ENCODE data around the gene CD82. TPM values are rescaled to one million over a fixed set of nuclear protein-coding genes. Genes with fewer than 3 reads are reported as not detected.

The CD82 gene
- total RNA-seq, 1 donor from 2014 or later: 16.1 TPM

DNA sequence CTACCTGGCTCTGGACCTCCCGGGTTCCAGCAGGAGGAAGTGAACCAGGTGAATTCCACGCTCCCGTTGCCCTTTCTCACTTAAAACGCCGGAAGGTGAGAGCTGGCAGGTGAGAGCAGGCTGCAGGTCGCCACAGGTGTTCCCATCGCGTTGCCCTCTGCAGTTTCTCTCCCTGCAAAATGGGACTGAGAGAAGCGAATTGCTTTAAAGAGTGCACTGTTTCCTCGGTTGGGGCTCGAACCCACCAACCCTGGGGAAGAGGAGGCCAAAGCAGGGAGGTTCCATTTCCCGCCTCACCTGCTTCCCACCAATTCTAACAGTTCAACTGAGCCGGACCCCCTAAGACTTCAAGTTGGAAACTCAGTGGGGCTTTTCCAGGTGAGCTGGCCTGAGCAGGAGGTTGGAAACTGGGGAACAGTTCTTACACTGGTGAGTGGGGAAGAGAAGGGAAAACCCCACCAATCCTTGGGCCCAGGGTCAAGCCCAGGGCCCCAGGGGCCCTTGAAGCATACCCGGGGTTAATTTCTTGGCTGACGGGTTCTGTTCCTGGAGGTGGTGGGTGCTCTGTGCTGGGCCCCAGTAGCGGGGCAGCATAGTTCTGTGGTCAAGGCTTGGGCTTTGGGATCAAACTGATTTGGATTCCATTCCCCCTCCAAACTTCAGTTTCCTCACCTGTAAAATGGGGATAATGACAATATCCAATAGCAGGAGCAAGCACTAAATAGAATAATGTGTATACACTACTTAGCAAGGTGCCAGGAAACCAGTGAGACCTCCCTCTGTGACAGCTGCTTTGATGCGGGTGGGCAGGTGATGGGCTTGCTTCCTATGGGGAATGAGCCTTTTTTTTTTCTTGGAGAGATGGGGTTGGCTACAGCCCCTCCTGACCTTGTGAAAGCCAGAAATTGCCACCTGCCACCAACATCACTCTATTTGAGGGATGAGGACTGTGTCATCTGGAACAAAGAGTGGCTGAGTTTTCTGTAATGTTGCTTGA, 788 bp downstream of the CD82 start:
- no peak overlapping the region for H3K4me3 Mint-ChIP-seq (ENCODE audit: unreplicated experiment)
- H3K27me3 Mint-ChIP-seq (ENCODE audit: unreplicated experiment): peaks cover 18% of the 10 kb centered on the region
- DNase-seq (ENCODE audit: low spot score): no peak
- H3K9me3 Mint-ChIP-seq (ENCODE audit: unreplicated experiment): no peaks in the 10 kb centered on the region
- H3K4me1 Mint-ChIP-seq (ENCODE audit: unreplicated experiment): peaks cover 34% of the 10 kb centered on the region
- TF ChIP-seq, protein P1, sequence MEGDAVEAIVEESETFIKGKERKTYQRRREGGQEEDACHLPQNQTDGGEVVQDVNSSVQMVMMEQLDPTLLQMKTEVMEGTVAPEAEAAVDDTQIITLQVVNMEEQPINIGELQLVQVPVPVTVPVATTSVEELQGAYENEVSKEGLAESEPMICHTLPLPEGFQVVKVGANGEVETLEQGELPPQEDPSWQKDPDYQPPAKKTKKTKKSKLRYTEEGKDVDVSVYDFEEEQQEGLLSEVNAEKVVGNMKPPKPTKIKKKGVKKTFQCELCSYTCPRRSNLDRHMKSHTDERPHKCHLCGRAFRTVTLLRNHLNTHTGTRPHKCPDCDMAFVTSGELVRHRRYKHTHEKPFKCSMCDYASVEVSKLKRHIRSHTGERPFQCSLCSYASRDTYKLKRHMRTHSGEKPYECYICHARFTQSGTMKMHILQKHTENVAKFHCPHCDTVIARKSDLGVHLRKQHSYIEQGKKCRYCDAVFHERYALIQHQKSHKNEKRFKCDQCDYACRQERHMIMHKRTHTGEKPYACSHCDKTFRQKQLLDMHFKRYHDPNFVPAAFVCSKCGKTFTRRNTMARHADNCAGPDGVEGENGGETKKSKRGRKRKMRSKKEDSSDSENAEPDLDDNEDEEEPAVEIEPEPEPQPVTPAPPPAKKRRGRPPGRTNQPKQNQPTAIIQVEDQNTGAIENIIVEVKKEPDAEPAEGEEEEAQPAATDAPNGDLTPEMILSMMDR (IDR thresholded peaks at IDR 0.05; ENCODE audit: unreplicated experiment): no peak
- H3K27ac Mint-ChIP-seq (ENCODE audit: unreplicated experiment): no peak overlapping the region
- peaks cover 4% of the 10 kb centered on the region for H3K36me3 Mint-ChIP-seq (ENCODE audit: low read depth, unreplicated experiment)

DNA sequence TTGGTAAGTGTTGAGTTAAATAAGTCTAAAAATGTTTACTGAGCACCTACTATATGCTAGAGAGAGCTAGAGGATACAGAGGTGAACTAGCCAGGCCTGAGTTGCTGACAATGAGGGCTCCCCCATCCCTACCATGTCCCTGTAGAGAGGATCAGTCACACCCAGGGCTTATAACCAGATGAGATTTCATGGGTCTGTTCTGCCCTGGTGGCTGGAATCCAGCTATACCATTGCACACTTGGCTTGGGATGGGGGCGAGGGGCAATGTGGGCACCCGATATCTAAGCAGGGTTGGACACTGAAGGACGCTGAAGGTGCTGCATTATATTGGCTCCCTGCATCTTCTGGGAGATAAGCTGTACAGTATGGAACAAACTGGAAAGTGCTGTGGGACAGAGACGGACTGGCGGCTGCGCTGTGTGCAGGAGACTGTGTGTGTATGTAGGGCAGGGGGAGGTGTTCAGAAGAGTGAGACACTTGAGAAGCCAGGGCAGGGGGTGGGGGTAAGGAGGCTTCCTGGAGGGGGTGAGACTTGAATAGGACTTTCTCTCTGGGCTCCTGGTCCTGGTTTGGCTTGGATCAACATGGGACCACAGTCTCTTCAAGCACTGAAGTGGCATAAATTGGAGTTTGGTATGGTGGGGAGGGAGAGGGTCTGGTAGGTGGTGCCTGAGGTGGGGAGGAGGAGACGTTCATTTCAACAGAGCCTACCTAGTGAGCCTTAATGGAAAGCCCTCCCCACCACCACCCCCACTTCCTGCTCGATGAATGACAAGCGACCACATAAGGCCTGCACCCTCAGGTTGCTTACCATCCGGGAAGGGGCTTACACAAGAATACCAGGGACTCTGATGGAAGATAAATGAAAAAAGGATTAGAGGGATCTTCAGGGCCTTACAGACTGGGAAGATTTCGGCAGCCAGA, 1.8 kb downstream of the CD82 start:
- Mint-ChIP-seq H3K36me3 (ENCODE audit: low read depth, unreplicated experiment) (peaks cover 5% of the 10 kb centered on the region), H3K27me3 (ENCODE audit: unreplicated experiment) (peaks cover 15% of the 10 kb centered on the region), H3K9me3 (ENCODE audit: unreplicated experiment) (no peaks in the 10 kb centered on the region), H3K4me3 (ENCODE audit: unreplicated experiment) (no peak overlapping the region), H3K4me1 (ENCODE audit: unreplicated experiment) (peaks cover 39% of the 10 kb centered on the region), H3K27ac (ENCODE audit: unreplicated experiment) (no peak overlapping the region)
- no peak for DNase-seq (ENCODE audit: low spot score)
- TF ChIP-seq, protein P1 (IDR thresholded peaks at IDR 0.05; ENCODE audit: unreplicated experiment): no peak

DNA sequence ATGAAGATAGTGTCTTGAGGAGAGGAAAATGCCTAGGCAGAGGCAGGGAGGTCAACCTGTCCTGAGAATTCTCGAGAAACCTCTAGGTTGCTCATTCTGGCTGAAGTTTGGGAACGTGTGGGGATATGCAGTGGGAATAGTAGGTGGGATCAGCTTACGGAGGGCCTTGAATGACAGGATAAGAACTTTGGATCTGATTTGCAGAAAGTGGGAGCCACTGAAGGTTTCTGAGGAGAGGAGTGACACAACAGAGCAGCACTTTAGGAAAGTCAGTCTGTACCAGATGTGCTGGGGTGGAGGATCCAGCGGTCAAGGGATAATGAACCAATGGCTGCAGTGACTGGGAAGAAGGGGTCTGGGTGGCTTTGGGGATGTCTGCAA, 2.4 kb downstream of the CD82 start:
- Mint-ChIP-seq H3K9me3 (ENCODE audit: unreplicated experiment) (no peaks in the 10 kb centered on the region), H3K36me3 (ENCODE audit: low read depth, unreplicated experiment) (peaks cover 8% of the 10 kb centered on the region), H3K4me1 (ENCODE audit: unreplicated experiment) (peaks cover 42% of the 10 kb centered on the region), H3K4me3 (ENCODE audit: unreplicated experiment) (peak overlapping the region; percentile 22), H3K27me3 (ENCODE audit: unreplicated experiment) (peaks cover 15% of the 10 kb centered on the region), H3K27ac (ENCODE audit: unreplicated experiment) (peak overlapping the region; percentile 44)
- TF ChIP-seq, protein P1 (IDR thresholded peaks at IDR 0.05; ENCODE audit: unreplicated experiment): no peak
- DNase-seq (ENCODE audit: low spot score): no peak

DNA sequence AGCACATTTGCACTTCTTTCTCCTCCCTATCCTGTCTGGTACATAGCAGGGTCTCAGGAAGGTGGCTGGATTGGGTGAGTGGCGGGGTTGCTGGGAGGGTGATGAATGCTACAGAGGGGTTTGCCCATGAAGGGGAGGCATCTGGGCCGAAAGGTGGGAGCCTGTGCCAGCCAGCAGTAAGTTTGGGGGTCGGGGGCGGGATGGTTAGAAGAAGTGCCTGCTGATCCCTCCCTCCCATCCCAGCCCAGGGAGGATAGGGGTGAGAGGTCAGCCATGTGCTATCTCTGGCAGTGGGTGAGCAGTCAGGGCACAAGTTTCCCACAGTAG, 2.8 kb downstream of the CD82 start:
- Mint-ChIP-seq H3K27ac (ENCODE audit: unreplicated experiment) (peak overlapping the region; percentile 44), H3K9me3 (ENCODE audit: unreplicated experiment) (no peaks in the 10 kb centered on the region), H3K27me3 (ENCODE audit: unreplicated experiment) (peaks cover 15% of the 10 kb centered on the region), H3K4me3 (ENCODE audit: unreplicated experiment) (peak overlapping the region; percentile 22), H3K36me3 (ENCODE audit: low read depth, unreplicated experiment) (peaks cover 8% of the 10 kb centered on the region), H3K4me1 (ENCODE audit: unreplicated experiment) (peaks cover 42% of the 10 kb centered on the region)
- TF ChIP-seq, protein P1 (IDR thresholded peaks at IDR 0.05; ENCODE audit: unreplicated experiment): no peak
- DNase-seq (ENCODE audit: low spot score): no peak
